CD14-positive monocyte (primary cell): ENCODE results near the gene SFMBT2. TPM values are rescaled to one million over a fixed set of nuclear protein-coding genes. Genes with fewer than 3 reads are reported as not detected.

Experiments used
- DNase-seq, 3 donors: peaks; one replicate each; pipeline ENCODE4 v3.0.0-alpha.2; 2011 to 2022
- H2AFZ ChIP-seq: 2 replicates; pipeline ENCODE4 v1.6.0; 2012; ENCODE audit warnings: mild to moderate bottlenecking, low read depth, low read length, inconsistent platforms; ENCODE audit not compliant: insufficient read depth, poor library complexity, severe bottlenecking
- H3K27ac ChIP-seq, 2 donors: 1 replicate in 1 of 2; 2 replicates in 1 of 2; pipeline ENCODE4 v1.5.1; 2012 to 2013; ENCODE audit warnings: low read length in 2 of 2, control low read depth in 1 of 2, inconsistent platforms in 1 of 2, low read depth in 1 of 2, mild to moderate bottlenecking in 1 of 2
- H3K27me3 ChIP-seq, 2 donors: one replicate each; pipeline versions ENCODE4 v1.6.0 to v1.6.1; 2011 to 2013; ENCODE audit warnings: low read length in 2 of 2; ENCODE audit not compliant: control insufficient read depth in 2 of 2, insufficient read depth in 2 of 2
- H3K36me3 ChIP-seq, 2 donors: replicated peaks in 1 of 2; 1 replicate in 1 of 2; 2 replicates in 1 of 2; pipeline versions ENCODE4 v1.5.1 to v1.6.1; 2012 to 2013; ENCODE audit warnings: low read length in 2 of 2, control low read depth in 1 of 2, inconsistent platforms in 1 of 2, mild to moderate bottlenecking in 1 of 2; ENCODE audit not compliant: insufficient read depth in 2 of 2, control insufficient read depth in 1 of 2
- H3K4me1 ChIP-seq, 2 donors: 1 replicate in 1 of 2; 2 replicates in 1 of 2; pipeline versions ENCODE4 v1.5.1 to v1.6.1; 2012 to 2013; ENCODE audit warnings: low read length in 2 of 2, control low read depth in 1 of 2, inconsistent platforms in 1 of 2, mild to moderate bottlenecking in 1 of 2, moderate library complexity in 1 of 2; ENCODE audit not compliant: insufficient read depth in 2 of 2, control insufficient read depth in 1 of 2
- H3K4me2 ChIP-seq: replicated peaks from 2 replicates; pipeline ENCODE3; 2012; ENCODE audit warnings: low read length, moderate library complexity, mild to moderate bottlenecking; ENCODE audit not compliant: poor library complexity, severe bottlenecking; ENCODE audit errors: extremely low read depth
- H3K4me3 ChIP-seq, 3 experiments: fragments of 200-600 bp in 1 of 3; sonication (generic) in 1 of 3; replicated peaks in 1 of 3; 1 replicate in 2 of 3; 2 replicates in 1 of 3; pipeline ENCODE4 v1.5.1; 2011 to 2013; ENCODE audit warnings: low read length in 3 of 3, mild to moderate bottlenecking in 3 of 3, control low read depth in 2 of 3, low read depth in 2 of 3, inconsistent platforms in 1 of 3, moderate library complexity in 1 of 3
- H3K79me2 ChIP-seq: 2 replicates; pipeline ENCODE4 v1.6.0; 2012; ENCODE audit warnings: mild to moderate bottlenecking, control low read depth, inconsistent platforms, low read length, moderate library complexity; ENCODE audit not compliant: insufficient read depth
- H3K9ac ChIP-seq: 2 replicates; pipeline ENCODE4 v1.6.0; 2017; ENCODE audit warnings: low read length, mild to moderate bottlenecking; ENCODE audit not compliant: insufficient read depth, poor library complexity, severe bottlenecking
- H3K9me3 ChIP-seq, 2 donors: replicated peaks in 1 of 2; 1 replicate in 1 of 2; 2 replicates in 1 of 2; pipeline versions ENCODE4 v1.5.1 to v1.6.1; 2012 to 2013; ENCODE audit warnings: low read length in 2 of 2, control low read depth in 1 of 2; ENCODE audit not compliant: control insufficient read depth in 1 of 2, insufficient read depth in 1 of 2
- H4K20me1 ChIP-seq: 2 replicates; pipeline ENCODE4 v1.6.0; 2012; ENCODE audit warnings: mild to moderate bottlenecking, low read length, control low read depth, moderate library complexity; ENCODE audit not compliant: insufficient read depth
- H3K27ac Mint-ChIP-seq, 7 donors: one replicate each; pipeline ENCODE4 v1.8.0; 2020; ENCODE audit warnings: mild to moderate bottlenecking in 7 of 7, mixed read lengths in 7 of 7, moderate library complexity in 6 of 7, inconsistent platforms in 2 of 7
- H3K27me3 Mint-ChIP-seq, 3 donors: one replicate each; pipeline ENCODE4 v1.8.0; 2021 to 2022; ENCODE audit warnings: low read depth in 3 of 3, mild to moderate bottlenecking in 3 of 3, mixed read lengths in 3 of 3, moderate library complexity in 3 of 3, inconsistent platforms in 1 of 3
- H3K36me3 Mint-ChIP-seq, 2 donors: one replicate each; pipeline ENCODE4 v1.8.0; 2020; ENCODE audit warnings: mixed read lengths in 2 of 2, inconsistent platforms in 1 of 2, mild to moderate bottlenecking in 1 of 2
- H3K4me1 Mint-ChIP-seq: one replicate; pipeline ENCODE4 v1.8.0; 2020; ENCODE audit warnings: mild to moderate bottlenecking, mixed read lengths
- H3K4me3 Mint-ChIP-seq, 2 donors: one replicate each; pipeline ENCODE4 v1.8.0; 2020; ENCODE audit warnings: mild to moderate bottlenecking in 2 of 2, mixed read lengths in 2 of 2, moderate library complexity in 1 of 2
- H3K9me3 Mint-ChIP-seq, 7 donors: one replicate each; pipeline ENCODE4 v1.8.0; 2020 to 2022; ENCODE audit warnings: mixed read lengths in 7 of 7, mild to moderate bottlenecking in 6 of 7, moderate library complexity in 6 of 7, inconsistent platforms in 2 of 7
- CTCF ChIP-seq: fragments of 200-600 bp; IDR thresholded peaks from one replicate; pipeline ENCODE4 v1.8.0; 2022; ENCODE audit warnings: antibody characterized with exemption, mild to moderate bottlenecking
- WGBS: methylation state at CpG from one replicate; pipeline ENCODE4 v1.1.5; 2013; ENCODE audit warnings: missing lambda C conversion rate; ENCODE audit not compliant: insufficient coverage; 5-methylcytosine and 5-hydroxymethylcytosine counted together
- intact Hi-C, 2 donors: fragments of 100-400 bp; cut with micrococcal nuclease; formaldehyde crosslinking; loops; one replicate each; pipeline versions ENCODE4 v1.15.0 to v1.15.1; 2023
- polyA plus RNA-seq, 3 donors: library from polyadenylated mRNA; depleted of rRNA in 1 of 3; unstranded in 2 of 3; stranded (reverse) in 1 of 3; fragments of 300-500 nt in 2 of 3; fragments of >200 nt in 1 of 3; fragmentation: Illumina TruSeq in 2 of 3; gene quantifications; 1 replicate in 2 of 3; 2 replicates in 1 of 3; pipeline ENCODE4 v1.2.3, GENCODE V29; 2012 to 2021

SFMBT2 gene
- polyA plus RNA-seq, 3 donors, result 0.53 to 10.9 (median 1.6) TPM

- peak overlapping the region in 1 of 7 donors; percentile 37 for H3K27ac Mint-ChIP-seq
These were observed 114.2 kb downstream of the SFMBT2 start for GRCh38 chr10:7296648-7297047.

GRCh38 chr10:7296076-7296475 is 114.8 kb downstream of the SFMBT2 start:
- Histone ChIP-seq H3K27me3 (no peaks in the 10 kb centered on the region), H3K9ac (no peak overlapping the region), H3K9me3 (no peaks in the 10 kb centered on the region), H3K4me3 (no peak overlapping the region), H3K27ac (no peak overlapping the region), H2AFZ (no peak overlapping the region), H4K20me1 (peaks cover 6% of the 10 kb centered on the region), H3K79me2 (peaks cover 92% of the 10 kb centered on the region), H3K4me1 (no peaks in the 10 kb centered on the region), H3K4me2 (no peak overlapping the region), H3K36me3 (no peaks in the 10 kb centered on the region)
- H3K4me3 Mint-ChIP-seq, result no peak overlapping the region
- H3K27me3 Mint-ChIP-seq, result no peaks in the 10 kb centered on the region
- no peak for DNase-seq
- peaks cover 9 to 18% of the 10 kb centered on the region in 2 donors for H3K36me3 Mint-ChIP-seq
- peaks cover 0 to 2% (median 0%) of the 10 kb centered on the region in 7 donors for H3K9me3 Mint-ChIP-seq
- peak overlapping the region in 3 of 7 donors; percentile 1 to 21 (median 18) for H3K27ac Mint-ChIP-seq
- H3K4me1 Mint-ChIP-seq, result no peaks in the 10 kb centered on the region
- intact Hi-C loops, result no loop called here
- TF ChIP-seq CTCF, result no peak

More at GRCh38 chr10:7296648-7297047, 114.2 kb downstream of the SFMBT2 start:
- Histone ChIP-seq H3K4me1 (no peaks in the 10 kb centered on the region), H3K27me3 (no peaks in the 10 kb centered on the region), H4K20me1 (peaks cover 6% of the 10 kb centered on the region), H2AFZ (no peak overlapping the region), H3K36me3 (peaks cover 0 to 3% of the 10 kb centered on the region in 2 donors), H3K9ac (no peak overlapping the region), H3K27ac (no peak overlapping the region), H3K4me2 (no peak overlapping the region), H3K9me3 (no peaks in the 10 kb centered on the region), H3K4me3 (no peak overlapping the region), H3K79me2 (peaks cover 91% of the 10 kb centered on the region)
- no peak for TF ChIP-seq CTCF
- Mint-ChIP-seq H3K36me3 (peaks cover 9 to 16% of the 10 kb centered on the region in 2 donors), H3K4me1 (no peaks in the 10 kb centered on the region), H3K9me3 (peaks cover 0 to 2% (median 0%) of the 10 kb centered on the region in 7 donors), H3K4me3 (no peak overlapping the region), H3K27me3 (no peaks in the 10 kb centered on the region)
- 100% methylated on average over 2 of the region's 7 CpGs for WGBS
- intact Hi-C loops, result no loop called here
- no peak for DNase-seq
